Sigmoid colon (tissue), 7 donors: Measurements from ENCODE around the gene RNF128. TPM values are rescaled to one million over a fixed set of nuclear protein-coding genes. Genes with fewer than 3 reads are reported as not detected.
"Not testable (repeated sequence)": the region's sequence is repeated elsewhere in the genome, so short reads cannot be mapped to it uniquely, and the experiment has no call there.

Experiments
- DNase-seq: peaks from one replicate; pipeline ENCODE4 v3.0.0-alpha.2; 2019
- H3K27ac ChIP-seq, 4 donors: fragments of 200-600 bp; sonication (generic); one replicate each; pipeline ENCODE4 v1.5.1; 2016 to 2019; ENCODE audit warnings: mild to moderate bottlenecking in 1 of 4
- H3K27me3 ChIP-seq, 3 donors: fragments of 200-600 bp; sonication (generic); one replicate each; pipeline ENCODE4 v1.5.1; 2019; ENCODE audit warnings: mild to moderate bottlenecking in 1 of 3
- H3K36me3 ChIP-seq, 4 donors: fragments of 200-600 bp; sonication (generic); one replicate each; pipeline ENCODE4 v1.5.1; 2016 to 2019
- H3K4me1 ChIP-seq, 4 donors: fragments of 200-600 bp; sonication (generic); one replicate each; pipeline ENCODE4 v1.5.1; 2017 to 2019
- H3K4me3 ChIP-seq, 4 donors: fragments of 200-600 bp; sonication (generic); one replicate each; pipeline ENCODE4 v1.5.1; 2017 to 2019; ENCODE audit warnings: mild to moderate bottlenecking in 2 of 4, moderate library complexity in 1 of 4
- H3K9me3 ChIP-seq, 4 donors: fragments of 200-600 bp in 3 of 4; sonication (generic) in 3 of 4; one replicate each; pipeline versions ENCODE4 v1.5.1 to v1.6.1; 2013 to 2019
- CTCF ChIP-seq, 4 experiments: fragments of 450-650 bp in 3 of 4; fragments of 200-600 bp in 1 of 4; IDR thresholded peaks; one replicate each; pipeline ENCODE4 v1.5.1; 2016 to 2019; ENCODE audit warnings: antibody characterized with exemption in 4 of 4, mild to moderate bottlenecking in 3 of 4, moderate library complexity in 2 of 4
- EP300 ChIP-seq, 4 donors: sonication (generic); formaldehyde crosslinking; IDR thresholded peaks; one replicate each; pipeline ENCODE4 v1.6.1; 2017; ENCODE audit warnings: antibody characterized with exemption in 4 of 4
- POLR2A ChIP-seq, 2 donors: fragments of 450-650 bp; IDR thresholded peaks; one replicate each; pipeline ENCODE4 v1.6.1; 2016; ENCODE audit warnings: antibody characterized with exemption in 2 of 2, mild to moderate bottlenecking in 2 of 2, moderate library complexity in 2 of 2
- POLR2AphosphoS5 ChIP-seq, 4 donors: sonication (generic); formaldehyde crosslinking; IDR thresholded peaks; one replicate each; pipeline ENCODE4 v1.6.1; 2017; ENCODE audit warnings: antibody characterized with exemption in 4 of 4
- WGBS, 2 donors: extraction: QIAGEN DNeasy Blood & Tissue Kit; methylation state at CpG; one replicate each; pipeline ENCODE4 v1.1.7; 2013; 5-methylcytosine and 5-hydroxymethylcytosine counted together
- intact Hi-C: fragments of 100-400 bp; cut with DNase I; formaldehyde crosslinking; loops from one replicate; pipeline ENCODE4 v1.15.1; 2023
- polyA plus RNA-seq, 3 donors: library from polyadenylated mRNA; stranded (reverse); fragments of 200-250 nt; gene quantifications; one replicate each; pipeline ENCODE4 v1.2.3, GENCODE V29; 2013
- total RNA-seq, 4 donors: library from RNA; depleted of rRNA; stranded (reverse); fragments of >200 nt; gene quantifications; one replicate each; pipeline ENCODE4 v1.1.0, GENCODE V29; 2016
- donor health status: healthy with polysubstance abuse.
- donor health status: Bipolar disorder and iron deficiency.
- donor health status: healthy.

The RNF128 gene
- total and polyA plus RNA-seq, 7 donors: 0.36 to 10.5 (median 4.6) TPM; not detected in 3

GRCh38 chrX:106791495-106791894 is 65.0 kb downstream of the RNF128 start:
- H3K4me1 ChIP-seq: no peaks in the 10 kb centered on the region
- H3K36me3 ChIP-seq: no peaks in the 10 kb centered on the region
- no peaks in the 10 kb centered on the region for H3K27me3 ChIP-seq
- intact Hi-C loops: no loop called here
- no peak overlapping the region for H3K27ac ChIP-seq
- no peaks in the 10 kb centered on the region for H3K9me3 ChIP-seq
- TF ChIP-seq POLR2AphosphoS5 (IDR thresholded peaks at IDR 0.05) (no peak), POLR2A (IDR thresholded peaks at IDR 0.05) (no peak)
- 3 to 6% methylated on average over 1 of the region's 1 CpG for WGBS, 2 donors
- H3K4me3 ChIP-seq: no peak overlapping the region
- DNase-seq: no peak

DNA sequence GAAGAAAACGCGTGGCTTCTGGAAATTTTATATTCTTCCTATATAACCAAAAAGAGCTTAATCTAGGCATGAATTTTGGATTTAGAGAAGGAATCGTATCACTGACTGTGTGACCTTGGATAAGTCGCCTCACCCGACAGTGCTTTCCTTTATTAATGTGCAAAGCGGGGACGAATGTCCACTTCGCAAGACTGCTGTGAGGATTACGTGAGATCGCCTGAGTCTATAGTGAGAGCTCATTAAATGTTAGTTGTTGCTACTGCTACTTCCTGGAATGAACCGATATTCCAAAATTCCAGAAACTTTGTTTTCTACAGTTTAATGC is 75.5 kb downstream of the RNF128 start:
- TF ChIP-seq EP300 (IDR thresholded peaks at IDR 0.05): no peak
- no peak for TF ChIP-seq CTCF (IDR thresholded peaks at IDR 0.05)
- TF ChIP-seq POLR2AphosphoS5 (IDR thresholded peaks at IDR 0.05): no peak
- TF ChIP-seq POLR2A (IDR thresholded peaks at IDR 0.05): no peak
- H3K36me3 ChIP-seq: no peaks in the 10 kb centered on the region

DNA sequence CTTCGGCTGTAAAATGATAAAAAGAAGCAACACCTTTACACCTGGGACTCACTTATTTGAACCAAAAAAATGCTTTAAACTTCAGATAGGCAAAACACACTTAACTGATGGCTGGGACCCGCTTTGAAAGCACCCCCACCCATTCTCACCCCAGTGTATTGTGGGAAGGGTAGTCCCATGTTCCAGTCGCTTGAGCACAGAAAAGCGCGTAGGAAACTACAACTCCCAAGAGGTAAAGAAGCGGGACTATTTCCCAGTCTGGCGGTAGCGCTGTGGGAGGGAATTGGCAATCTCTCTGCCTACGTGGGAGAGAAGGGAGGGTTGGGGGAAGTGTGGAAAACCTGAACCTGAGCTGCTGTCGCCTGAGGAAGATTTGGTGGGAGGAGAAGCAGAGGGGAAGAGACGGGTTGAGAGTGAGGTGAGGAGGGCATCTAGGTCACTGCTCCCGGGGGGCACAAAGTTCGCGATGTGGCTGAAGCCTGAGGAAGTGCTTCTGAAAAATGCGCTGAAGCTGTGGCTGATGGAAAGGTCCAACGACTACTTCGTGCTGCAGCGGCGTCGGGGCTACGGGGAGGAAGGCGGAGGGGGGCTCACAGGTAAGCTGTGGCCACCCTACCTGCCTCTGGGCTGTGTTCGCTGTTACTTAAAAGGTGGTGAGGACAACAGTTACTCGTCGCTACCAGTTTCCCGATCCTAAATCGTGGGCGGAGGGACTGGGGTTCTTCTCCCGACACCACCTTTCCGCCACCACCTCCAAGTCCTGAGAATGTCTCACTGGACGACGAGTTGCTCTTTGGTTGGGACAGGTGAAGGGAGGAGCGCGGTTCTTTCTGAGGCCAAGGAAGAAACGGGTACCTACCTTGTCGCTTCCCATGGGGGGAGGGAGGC is 76.1 kb downstream of the RNF128 start, which contains the start of gene TBC1D8B:
TSS of gene TBC1D8B (plus strand) at position 286 of the 888 bp plus-strand sequence. CDS start at position 467, 181 bp downstream.
- no peaks in the 10 kb centered on the region for H3K36me3 ChIP-seq
- TF ChIP-seq POLR2AphosphoS5 (IDR thresholded peaks at IDR 0.05) (peak; percentile 60 to 81 (median 66)), CTCF (IDR thresholded peaks at IDR 0.05) (no peak), POLR2A (IDR thresholded peaks at IDR 0.05) (no peak), EP300 (IDR thresholded peaks at IDR 0.05) (no peak)
- no peaks in the 10 kb centered on the region for H3K27me3 ChIP-seq
- H3K27ac ChIP-seq: peak within 1 kb of the TSS; percentile 40 to 56 (median 48)
- no peaks in the 10 kb centered on the region for H3K4me1 ChIP-seq
- WGBS, 2 donors: 1% methylated on average over 36 of the region's 36 CpGs
- intact Hi-C loops: loop anchor here (5.0 kb wide), 1 partner anchor 190 kb away; the partner anchor contains the start of gene RADX
- H3K9me3 ChIP-seq: no peaks in the 10 kb centered on the region
- peak within 1 kb of the TSS; percentile 44 to 67 (median 61) for H3K4me3 ChIP-seq
- peak; percentile 89 for DNase-seq

More for the DNA sequence above, 75.5 kb downstream of the RNF128 start:
- H3K27ac ChIP-seq: peak overlapping the region in 3 of 4 donors; percentile 9 to 56 (median 37)
- H3K27me3 ChIP-seq: no peaks in the 10 kb centered on the region
- intact Hi-C loops: loop anchor here (5.0 kb wide), 1 partner anchor 190 kb away; the partner anchor contains the start of gene RADX
- no peaks in the 10 kb centered on the region for H3K4me1 ChIP-seq
- no peaks in the 10 kb centered on the region for H3K9me3 ChIP-seq
- peak overlapping the region; percentile 44 to 67 (median 61) for H3K4me3 ChIP-seq
- 1 to 4% methylated on average over 11 of the region's 11 CpGs for WGBS, 2 donors
- no peak for DNase-seq

DNA sequence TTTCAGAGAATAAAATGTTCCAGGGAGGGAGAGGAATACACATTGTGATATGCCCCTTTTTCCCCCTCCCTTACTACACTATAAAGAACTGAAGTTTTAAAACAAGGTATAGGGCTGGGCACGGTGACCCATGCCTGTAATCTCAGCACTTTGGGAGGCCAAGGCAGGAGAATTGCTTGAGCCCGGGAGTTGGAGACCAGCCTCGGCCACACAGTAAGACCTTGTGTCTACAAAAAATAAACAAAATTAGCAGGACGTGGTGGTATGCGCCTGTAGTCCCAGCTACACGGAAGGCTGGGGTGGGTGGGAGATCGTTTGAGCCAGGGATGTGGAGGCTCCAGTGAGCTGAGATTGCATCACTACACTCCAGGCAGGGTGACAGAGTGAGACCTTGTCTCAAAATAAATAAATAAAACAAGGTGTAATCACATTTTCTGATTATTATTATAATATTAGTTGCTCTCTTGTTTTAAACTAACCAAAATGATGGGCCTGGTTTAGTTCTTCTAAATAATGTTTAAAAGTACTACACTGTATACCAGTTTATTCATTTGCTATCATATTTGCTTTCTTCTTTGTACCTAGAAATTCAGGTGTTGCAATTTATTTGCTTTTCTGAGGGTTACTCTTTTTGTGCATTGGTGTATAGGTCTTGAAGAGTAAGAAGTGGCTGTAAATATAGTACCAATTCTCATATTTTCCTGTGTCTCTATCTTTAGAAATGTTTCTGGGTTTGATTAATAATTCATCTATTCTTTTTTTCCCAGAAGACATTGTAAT is 84.8 kb downstream of the RNF128 start:
- 81 to 83% methylated on average over 7 of the region's 7 CpGs for WGBS, 2 donors
- no peak for DNase-seq

DNA sequence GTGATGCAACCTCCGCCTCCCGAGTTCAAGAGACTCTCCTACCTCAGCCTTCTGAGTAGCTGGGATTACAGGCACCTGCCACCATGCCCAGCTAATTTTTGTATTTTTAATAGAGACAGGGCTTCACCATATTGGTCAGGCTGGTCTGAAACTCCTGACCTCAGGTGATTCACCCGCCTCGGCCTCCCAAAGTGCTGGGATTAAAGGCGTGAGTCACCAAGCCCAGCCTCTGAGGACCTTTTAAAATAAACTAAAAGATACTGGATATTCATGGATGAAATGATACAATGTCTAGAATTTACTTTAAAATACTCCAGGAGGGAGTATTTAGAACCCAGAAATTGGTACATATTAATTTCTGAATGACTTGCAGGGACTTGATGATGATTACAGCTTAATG is 86.4 kb downstream of the RNF128 start:
- H3K4me1 ChIP-seq, H3K9me3 ChIP-seq, H3K36me3 ChIP-seq, intact Hi-C loops, H3K27ac ChIP-seq, H3K27me3 ChIP-seq, H3K4me3 ChIP-seq, DNase-seq: not testable (repeated sequence)
- WGBS, 2 donors: 94 to 98% methylated on average over 5 of the region's 5 CpGs

More for the DNA sequence above, 84.8 kb downstream of the RNF128 start:
- Histone ChIP-seq H3K27ac (no peak overlapping the region), H3K9me3 (no peaks in the 10 kb centered on the region), H3K4me3 (no peak overlapping the region), H3K4me1 (no peaks in the 10 kb centered on the region), H3K36me3 (no peaks in the 10 kb centered on the region), H3K27me3 (no peaks in the 10 kb centered on the region)
- TF ChIP-seq POLR2AphosphoS5 (IDR thresholded peaks at IDR 0.05) (no peak), EP300 (IDR thresholded peaks at IDR 0.05) (no peak), POLR2A (IDR thresholded peaks at IDR 0.05) (no peak)
- intact Hi-C loops: no loop called here

GRCh38 chrX:106814093-106814492 is 87.6 kb downstream of the RNF128 start:
- H3K27me3 ChIP-seq, DNase-seq, H3K36me3 ChIP-seq, H3K4me3 ChIP-seq, H3K27ac ChIP-seq, H3K4me1 ChIP-seq, H3K9me3 ChIP-seq, intact Hi-C loops: not testable (repeated sequence)
- WGBS, 2 donors: 84 to 90% methylated on average over 3 of the region's 3 CpGs

Other genes with a start within 250 kb of the RNF128 start
- gene RADX, start 114.7 kb upstream of the RNF128 start, total RNA-seq: 1 to 10 TPM; 1.1 to 7.3 (median 3.4) TPM
- under 1 TPM; 0.60 to 0.92 (median 0.92) TPM for gene RADX, start 114.7 kb upstream of the RNF128 start, polyA plus RNA-seq
- gene TBC1D8B, start 76.0 kb downstream of the RNF128 start, total RNA-seq: 1 to 10 TPM; 4.5 to 9.4 (median 5.7) TPM
- gene TBC1D8B, start 76.0 kb downstream of the RNF128 start, polyA plus RNA-seq: 1 to 10 TPM; 3.3 to 5.3 (median 3.6) TPM
- not detected for gene RIPPLY1, start 176.6 kb downstream of the RNF128 start, total RNA-seq
- gene RIPPLY1, start 176.6 kb downstream of the RNF128 start, polyA plus RNA-seq: under 1 TPM in 1 of 3 donors, not detected in 2; 0.09 TPM
- gene CLDN2, start 193.7 kb downstream of the RNF128 start, total RNA-seq: not detected
- 1 to 10 TPM in 1 of 3 donors, under 1 TPM in 1, not detected in 1; 0.60 to 3.6 TPM for gene CLDN2, start 193.7 kb downstream of the RNF128 start, polyA plus RNA-seq